OCI-LY7 (cell line): ENCODE data around the gene RNF5. TPM values are rescaled to one million over a fixed set of nuclear protein-coding genes. Genes with fewer than 3 reads are reported as not detected.
A peak's percentile ranks its signal among the peaks of the same experiment; 100 is the strongest.

Experiments used
- BruUV-seq: library from RNA; stranded (reverse); fragments of 400-500 nt; replicated peaks from 2 replicates; lab custom pipeline; 2021; lab: Mats Ljungman, UMichigan
- CTCF ChIA-PET: fragments of 300-600 bp; sonication (Branson Sonifier 250); formaldehyde crosslinking; loops from one replicate; lab custom pipeline; 2022; ENCODE audit warnings: antibody characterized with exemption; ENCODE audit not compliant: unreplicated experiment; lab: Charles Lee
- POLR2A ChIA-PET: fragments of 300-600 bp; sonication (Branson Sonifier 250); formaldehyde crosslinking; loops from one replicate; lab custom pipeline; 2022; ENCODE audit warnings: antibody characterized with exemption; lab: Charles Lee
- DNase-seq: peaks from one replicate; pipeline ENCODE4 v3.0.0-alpha.2; 2015; ENCODE audit warnings: low spot score
- H2AFZ ChIP-seq: fragments of 200-600 bp; sonication (generic), shearing (Covaris generic); 2 replicates; pipeline ENCODE4 v1.6.1; 2014; ENCODE audit warnings: mild to moderate bottlenecking, antibody characterized with exemption, low read length, moderate library complexity
- H3K27ac ChIP-seq: fragments of 200-600 bp; sonication (generic); 2 replicates; pipeline ENCODE4 v1.5.1; 2014; ENCODE audit warnings: mixed run types, low read depth, mild to moderate bottlenecking, moderate library complexity, low read length, inconsistent platforms; ENCODE audit not compliant: poor library complexity, severe bottlenecking
- H3K36me3 ChIP-seq: fragments of 200-600 bp; sonication (generic); 2 replicates; pipeline ENCODE4 v1.6.1; 2014; ENCODE audit warnings: mild to moderate bottlenecking, antibody characterized with exemption, low read length, moderate library complexity, mixed read lengths; ENCODE audit not compliant: insufficient read depth
- H3K4me1 ChIP-seq: fragments of 200-600 bp; sonication (generic); 2 replicates; pipeline ENCODE4 v1.5.1; 2014; ENCODE audit warnings: mild to moderate bottlenecking, low read length; ENCODE audit not compliant: insufficient read depth, poor library complexity, severe bottlenecking
- H3K4me2 ChIP-seq: fragments of 200-600 bp; sonication (generic); 2 replicates; pipeline ENCODE4 v1.6.1; 2014; ENCODE audit warnings: mild to moderate bottlenecking, low read length
- H3K4me3 ChIP-seq: fragments of 200-600 bp; sonication (generic); 2 replicates; pipeline ENCODE4 v1.5.1; 2014; ENCODE audit warnings: mild to moderate bottlenecking, low read depth, low read length; ENCODE audit not compliant: poor library complexity, severe bottlenecking
- H3K79me2 ChIP-seq: fragments of 200-600 bp; sonication (generic); 2 replicates; pipeline ENCODE4 v1.6.1; 2016; ENCODE audit warnings: low read depth, mild to moderate bottlenecking, low read length, moderate library complexity, mixed read lengths; ENCODE audit not compliant: insufficient read depth
- H3K9me2 ChIP-seq: fragments of 200-600 bp; sonication (generic); 2 replicates; pipeline ENCODE4 v1.6.1; 2016; ENCODE audit warnings: mild to moderate bottlenecking, low read length, mixed read lengths; ENCODE audit not compliant: insufficient read depth
- H3K9me3 ChIP-seq: fragments of 200-600 bp; sonication (generic); 2 replicates; pipeline ENCODE4 v1.6.1; 2014; ENCODE audit warnings: mild to moderate bottlenecking, mixed run types, low read length, mixed read lengths
- H4K20me1 ChIP-seq: fragments of 200-600 bp; sonication (generic); 2 replicates; pipeline ENCODE4 v1.6.1; 2014; ENCODE audit warnings: mild to moderate bottlenecking, antibody characterized with exemption, low read length, moderate library complexity, mixed read lengths; ENCODE audit not compliant: insufficient read depth
- CTCF ChIP-seq: fragments of 200-600 bp; sonication (generic); conservative IDR thresholded peaks from 2 replicates; pipeline ENCODE4 v1.5.1; 2014; ENCODE audit warnings: mild to moderate bottlenecking, antibody characterized with exemption, low read length, moderate library complexity, mixed read lengths
- EZH2phosphoT487 ChIP-seq: fragments of 200-600 bp; sonication (generic); IDR thresholded peaks from 2 replicates; pipeline ENCODE4 v1.6.1; 2018; ENCODE audit warnings: low read depth, borderline replicate concordance, mild to moderate bottlenecking, mixed run types, antibody characterized with exemption, low read length, moderate library complexity, mixed read lengths
- intact Hi-C: fragments of 100-400 bp; cut with micrococcal nuclease; formaldehyde crosslinking; loops from one replicate; pipeline ENCODE4 v1.10.0; 2022; ENCODE audit not compliant: unreplicated experiment
- total RNA-seq, 2 experiments: library from RNA; depleted of rRNA in 1 of 2; stranded (reverse); fragments of >200 nt in 1 of 2; shearing (Covaris generic) in 1 of 2; gene quantifications; 2 replicates each; pipeline ENCODE4 v1.2.3, GENCODE V29; 2014 to 2022

The RNF5 gene
- total RNA-seq, 2 experiments from 2014 or later: 50.6 to 59.9 TPM

- H3K27ac ChIP-seq: peak overlapping the region; percentile 27
- H3K9me3 ChIP-seq: no peaks in the 10 kb centered on the region
- TF ChIP-seq CTCF (no peak), EZH2phosphoT487 (no peak)
- H2AFZ ChIP-seq: peak overlapping the region; percentile 77
- peaks cover 21% of the 10 kb centered on the region for H3K36me3 ChIP-seq
- no peak for DNase-seq
- ChIA-PET POLR2A (interaction anchor here (0.6 to 1.8 kb wide), 5 partner anchors 11 to 657 kb away, joined by 3 to 5 read pairs (median 3); partner anchors contain the start of gene GPSM3), CTCF (no interaction called here)
- BruUV-seq: TSS peak; percentile 45
- H3K79me2 ChIP-seq: peaks cover 30% of the 10 kb centered on the region; the same call in 1 of the 2 replicates
- H3K9me2 ChIP-seq: no peaks in the 10 kb centered on the region
- intact Hi-C loops: loop anchor here (1.0 kb wide), 1 partner anchor 25 kb away; the partner anchor contains the start of gene PPT2
- H3K4me3 ChIP-seq: peak overlapping the region; percentile 79
- H4K20me1 ChIP-seq: no peaks in the 10 kb centered on the region
- peak overlapping the region; percentile 97 for H3K4me2 ChIP-seq
- peaks cover 29% of the 10 kb centered on the region for H3K4me1 ChIP-seq
Observed at GRCh38 chr6:32129297-32130088, 48.7 kb upstream of the RNF5 start.

DNA sequence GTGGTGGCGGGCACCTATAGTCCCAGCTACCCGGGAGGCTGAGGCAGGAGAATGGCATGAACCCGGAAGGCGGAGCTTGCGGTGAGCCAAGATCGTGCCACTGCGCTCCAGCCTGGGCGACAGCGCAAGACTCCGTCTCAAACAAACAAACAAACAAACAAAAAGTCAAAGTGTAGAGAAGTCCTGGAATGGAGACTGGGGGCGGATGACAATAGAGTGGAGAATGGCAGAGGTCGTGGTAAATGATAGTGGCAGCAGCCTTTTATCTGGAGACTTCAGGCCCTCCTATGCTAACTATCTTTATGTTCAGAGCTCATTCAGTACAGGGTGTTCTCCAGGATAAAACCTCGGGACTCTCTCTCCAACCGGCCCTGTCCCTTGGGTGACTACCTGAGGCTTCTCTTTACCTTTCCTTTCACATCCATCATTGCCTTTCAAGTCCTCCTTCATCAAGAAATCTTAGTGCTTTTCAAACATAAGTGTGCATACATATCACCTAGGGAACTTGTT, 46.7 kb upstream of the RNF5 start:
- no peak overlapping the region for H3K4me2 ChIP-seq
- no peaks in the 10 kb centered on the region for H3K9me3 ChIP-seq
- H3K27ac ChIP-seq: no peak overlapping the region
- H2AFZ ChIP-seq: no peak overlapping the region
- ChIA-PET CTCF (no interaction called here), POLR2A (no interaction called here)
- intact Hi-C loops: no loop called here
- no TSS peak for BruUV-seq
- peaks cover 4% of the 10 kb centered on the region; the same call in 1 of the 2 replicates for H3K36me3 ChIP-seq
- H4K20me1 ChIP-seq: no peaks in the 10 kb centered on the region
- peaks cover 28% of the 10 kb centered on the region; the same call in 1 of the 2 replicates for H3K79me2 ChIP-seq
- H3K9me2 ChIP-seq: no peaks in the 10 kb centered on the region
- TF ChIP-seq CTCF (no peak), EZH2phosphoT487 (no peak)
- no peak for DNase-seq
- H3K4me3 ChIP-seq: no peak overlapping the region
- peaks cover 29% of the 10 kb centered on the region for H3K4me1 ChIP-seq

GRCh38 chr6:32132110-32132509, 46.1 kb upstream of the RNF5 start:
- no peaks in the 10 kb centered on the region for H3K9me3 ChIP-seq
- peaks cover 23% of the 10 kb centered on the region for H3K4me1 ChIP-seq
- no peak overlapping the region for H2AFZ ChIP-seq
- no peak overlapping the region for H3K4me3 ChIP-seq
- H3K79me2 ChIP-seq: peaks cover 22% of the 10 kb centered on the region; the same call in 1 of the 2 replicates
- intact Hi-C loops: no loop called here
- ChIA-PET POLR2A (no interaction called here), CTCF (no interaction called here)
- BruUV-seq: no TSS peak
- H3K27ac ChIP-seq: no peak overlapping the region
- DNase-seq: no peak
- no peak overlapping the region for H3K4me2 ChIP-seq
- TF ChIP-seq CTCF: no peak
- no peak for TF ChIP-seq EZH2phosphoT487
- H3K36me3 ChIP-seq: no peaks in the 10 kb centered on the region
- H3K9me2 ChIP-seq: no peaks in the 10 kb centered on the region
- no peaks in the 10 kb centered on the region for H4K20me1 ChIP-seq
